HFFc6 (cell line): ENCODE data around the gene EPC2. TPM values are rescaled to one million over a fixed set of nuclear protein-coding genes. Genes with fewer than 3 reads are reported as not detected.
A peak's percentile ranks its signal among the peaks of the same experiment; 100 is the strongest.

Source experiments
- DNase-seq: peaks from one replicate; pipeline ENCODE4 v3.0.0-alpha.2; 2018
- H3K27ac Mint-ChIP-seq: 2 replicates; pipeline ENCODE4 v1.8.0; 2020; ENCODE audit warnings: mild to moderate bottlenecking, mixed read lengths
- H3K27me3 Mint-ChIP-seq: 2 replicates; pipeline ENCODE4 v1.8.0; 2021; ENCODE audit warnings: mild to moderate bottlenecking, moderate library complexity, mixed read lengths; ENCODE audit not compliant: insufficient read depth
- H3K36me3 Mint-ChIP-seq: 2 replicates; pipeline ENCODE4 v1.8.0; 2021; ENCODE audit warnings: low read depth, mixed read lengths
- H3K4me1 Mint-ChIP-seq: 2 replicates; pipeline ENCODE4 v1.8.0; 2020; ENCODE audit warnings: low read depth, mixed read lengths
- H3K4me3 Mint-ChIP-seq: 2 replicates; pipeline ENCODE4 v1.8.0; 2020; ENCODE audit warnings: mild to moderate bottlenecking, moderate library complexity, mixed read lengths
- H3K9me3 Mint-ChIP-seq: 2 replicates; pipeline ENCODE4 v1.8.0; 2020; ENCODE audit warnings: mild to moderate bottlenecking, mixed read lengths
- total RNA-seq, 6 experiments: library from RNA; stranded (reverse); fragmentation: NEBNext Ultra II Directional; extraction: Animal tissue kit (Norgen Biotek cat#: 25700); gene quantifications; 2 replicates in 1 of 6; 3 replicates in 5 of 6; pipeline ENCODE4 v1.2.3, GENCODE V29; 2021
- TF ChIP-seq, protein P1 (sequence below): fragments of 200-600 bp; sonication (generic); IDR thresholded peaks from 2 replicates; pipeline ENCODE4 v1.5.0; 2021; ENCODE audit warnings: antibody characterized with exemption, mild to moderate bottlenecking

EPC2 gene
- total RNA-seq, 6 experiments from 2014 or later, result 16.6 to 21.3 (median 19.2) TPM

DNA sequence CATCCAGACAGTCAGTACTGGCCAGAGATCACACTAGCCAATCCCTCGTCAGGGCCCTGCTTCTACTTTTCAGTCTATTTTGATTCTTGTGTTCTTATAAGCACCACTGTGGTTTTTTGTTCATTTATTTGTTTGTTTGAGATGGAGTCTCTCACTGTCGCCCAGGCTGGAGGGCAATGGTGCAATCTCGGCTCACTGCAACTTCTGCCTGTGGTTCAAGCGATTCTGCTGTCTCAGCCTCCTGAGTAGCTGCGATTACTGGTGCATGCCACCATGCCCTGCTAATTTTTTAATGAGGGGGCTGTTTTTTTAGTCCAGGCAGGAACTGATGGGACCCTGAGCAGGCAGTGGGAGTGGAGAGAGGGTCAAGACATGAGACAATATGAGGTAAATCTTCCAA lies 165.5 kb downstream of the EPC2 start:
- Mint-ChIP-seq H3K4me3 (no peak overlapping the region), H3K27me3 (peaks cover 9% of the 10 kb centered on the region), H3K4me1 (peaks cover 29% of the 10 kb centered on the region), H3K9me3 (peaks cover 8% of the 10 kb centered on the region), H3K27ac (no peak overlapping the region), H3K36me3 (no peaks in the 10 kb centered on the region; the same call in 1 of the 2 replicates)
- TF ChIP-seq, protein P1, sequence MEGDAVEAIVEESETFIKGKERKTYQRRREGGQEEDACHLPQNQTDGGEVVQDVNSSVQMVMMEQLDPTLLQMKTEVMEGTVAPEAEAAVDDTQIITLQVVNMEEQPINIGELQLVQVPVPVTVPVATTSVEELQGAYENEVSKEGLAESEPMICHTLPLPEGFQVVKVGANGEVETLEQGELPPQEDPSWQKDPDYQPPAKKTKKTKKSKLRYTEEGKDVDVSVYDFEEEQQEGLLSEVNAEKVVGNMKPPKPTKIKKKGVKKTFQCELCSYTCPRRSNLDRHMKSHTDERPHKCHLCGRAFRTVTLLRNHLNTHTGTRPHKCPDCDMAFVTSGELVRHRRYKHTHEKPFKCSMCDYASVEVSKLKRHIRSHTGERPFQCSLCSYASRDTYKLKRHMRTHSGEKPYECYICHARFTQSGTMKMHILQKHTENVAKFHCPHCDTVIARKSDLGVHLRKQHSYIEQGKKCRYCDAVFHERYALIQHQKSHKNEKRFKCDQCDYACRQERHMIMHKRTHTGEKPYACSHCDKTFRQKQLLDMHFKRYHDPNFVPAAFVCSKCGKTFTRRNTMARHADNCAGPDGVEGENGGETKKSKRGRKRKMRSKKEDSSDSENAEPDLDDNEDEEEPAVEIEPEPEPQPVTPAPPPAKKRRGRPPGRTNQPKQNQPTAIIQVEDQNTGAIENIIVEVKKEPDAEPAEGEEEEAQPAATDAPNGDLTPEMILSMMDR, result no peak
- no peak for DNase-seq

DNA sequence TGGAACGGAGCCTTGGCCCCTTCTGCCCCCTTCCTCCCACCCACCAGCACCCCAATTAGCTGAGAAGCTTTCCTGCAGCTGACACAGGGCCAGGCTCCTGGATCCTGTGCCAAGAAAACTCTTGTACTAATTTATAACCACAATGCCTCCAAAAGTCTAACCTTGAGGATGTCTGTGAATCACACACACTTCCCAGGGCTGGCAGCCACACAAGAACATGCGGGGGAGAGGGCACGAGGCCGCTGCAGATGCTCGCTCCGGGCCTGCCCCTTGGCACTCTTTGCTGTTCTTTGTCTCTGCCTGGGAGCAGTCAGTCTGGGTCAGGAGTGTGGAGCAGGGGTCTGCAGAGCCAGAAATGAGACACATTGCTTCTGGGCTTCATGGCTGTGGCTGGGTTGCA lies 167.8 kb downstream of the EPC2 start:
- Mint-ChIP-seq H3K27me3 (peaks cover 17% of the 10 kb centered on the region), H3K36me3 (no peaks in the 10 kb centered on the region; the same call in 1 of the 2 replicates), H3K4me3 (no peak overlapping the region), H3K27ac (no peak overlapping the region), H3K9me3 (no peaks in the 10 kb centered on the region; the same call in 1 of the 2 replicates), H3K4me1 (peaks cover 41% of the 10 kb centered on the region)
- DNase-seq, result peak; percentile 29
- TF ChIP-seq, protein P1, result no peak

GRCh38 chr2:148813603-148814065 lies 169.1 kb downstream of the EPC2 start:
- peaks cover 37% of the 10 kb centered on the region for H3K4me1 Mint-ChIP-seq
- no peaks in the 10 kb centered on the region for H3K36me3 Mint-ChIP-seq
- TF ChIP-seq, protein P1, result peak; percentile 38
- H3K9me3 Mint-ChIP-seq, result no peaks in the 10 kb centered on the region
- H3K27ac Mint-ChIP-seq, result no peak overlapping the region
- H3K27me3 Mint-ChIP-seq, result peaks cover 15% of the 10 kb centered on the region
- H3K4me3 Mint-ChIP-seq, result no peak overlapping the region
- DNase-seq, result no peak

DNA sequence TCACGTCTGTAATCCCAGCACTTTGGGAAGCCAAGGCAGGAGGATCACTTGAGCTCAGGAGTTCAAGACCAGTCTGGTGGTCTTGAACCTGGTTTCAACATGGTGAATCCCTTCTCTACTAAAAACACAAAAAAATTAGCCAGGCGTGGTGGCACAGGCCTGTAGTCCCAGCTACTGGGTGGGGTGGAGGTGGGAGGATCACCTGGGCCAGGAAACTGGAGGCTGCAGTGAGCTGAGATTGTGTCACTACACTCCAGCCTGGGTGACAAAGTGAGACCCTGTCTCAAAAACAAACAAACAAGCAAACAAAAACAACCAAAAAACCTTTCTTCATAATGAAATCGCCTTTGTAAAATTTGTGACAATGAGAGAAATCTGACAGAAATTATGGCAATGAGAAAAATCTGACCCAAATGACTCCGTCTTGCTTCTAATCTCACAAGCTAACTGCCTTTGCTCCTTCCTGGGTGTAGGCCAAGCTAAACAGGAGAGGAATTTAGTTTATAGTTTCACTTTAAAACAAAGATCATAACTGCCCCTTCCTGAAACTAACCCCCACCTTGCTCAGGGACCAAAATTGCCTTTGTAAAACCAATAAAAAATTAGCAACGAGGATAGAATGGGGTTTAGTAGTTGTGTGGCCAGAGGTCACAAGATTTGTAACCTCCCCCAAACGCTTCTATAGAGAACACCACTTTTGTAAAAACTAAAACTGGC lies 169.8 kb downstream of the EPC2 start:
- TF ChIP-seq, protein P1, result no peak
- Mint-ChIP-seq H3K27me3 (peaks cover 18% of the 10 kb centered on the region), H3K36me3 (no peaks in the 10 kb centered on the region), H3K9me3 (no peaks in the 10 kb centered on the region), H3K27ac (no peak overlapping the region), H3K4me3 (peak overlapping the region; percentile 78), H3K4me1 (peaks cover 35% of the 10 kb centered on the region)
- DNase-seq, result peak; percentile 25

DNA sequence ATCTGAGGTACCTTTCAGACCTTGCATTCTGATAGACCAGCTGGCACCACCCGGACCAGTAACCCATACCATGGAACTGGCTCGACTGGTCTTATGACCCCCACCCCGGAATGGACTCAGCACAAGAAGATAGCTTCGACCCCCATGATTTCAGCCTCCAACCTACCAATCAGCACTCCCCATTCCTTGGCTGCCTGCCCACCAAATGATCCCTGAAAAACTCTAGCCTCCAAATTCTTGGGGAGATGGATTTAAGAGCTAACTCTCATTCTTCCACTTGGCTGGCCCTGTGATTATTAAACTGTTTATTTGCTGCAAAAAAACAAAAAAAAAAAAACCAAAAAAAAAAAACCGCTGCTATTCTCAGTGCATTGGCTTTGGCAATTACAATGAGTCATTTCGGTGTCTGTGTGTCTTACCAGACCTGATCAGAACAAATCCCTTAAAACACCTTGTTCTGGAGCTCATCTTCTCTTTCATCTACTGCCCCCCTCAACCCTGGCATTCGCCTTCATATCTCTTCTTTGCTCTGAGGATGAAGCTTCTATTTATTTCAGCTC lies 170.4 kb downstream of the EPC2 start:
- no peak for DNase-seq
- peaks cover 35% of the 10 kb centered on the region for H3K4me1 Mint-ChIP-seq
- TF ChIP-seq, protein P1, result no peak
- peak overlapping the region; percentile 78 for H3K4me3 Mint-ChIP-seq
- peaks cover 18% of the 10 kb centered on the region for H3K27me3 Mint-ChIP-seq
- H3K36me3 Mint-ChIP-seq, result no peaks in the 10 kb centered on the region
- no peak overlapping the region for H3K27ac Mint-ChIP-seq
- H3K9me3 Mint-ChIP-seq, result no peaks in the 10 kb centered on the region
